ENCODE results near the gene RHBDD2.
"Not testable (repeated sequence)": the region's sequence is repeated elsewhere in the genome, so short reads cannot be mapped to it uniquely, and the experiment has no call there.

The RHBDD2 gene

GRCh38 chr7:75866489-75867389 is 12.1 kb upstream of the RHBDD2 start:
- DNase-seq = no peak

GRCh38 chr7:75867390-75867717 is 11.5 kb upstream of the RHBDD2 start:
- no peak for DNase-seq

- no peak for DNase-seq
Measured at GRCh38 chr7:75868153-75868552, 10.7 kb upstream of the RHBDD2 start.

GRCh38 chr7:75869776-75870379 is 9.0 kb upstream of the RHBDD2 start:
- no peak for DNase-seq

GRCh38 chr7:75870557-75871161 is 8.2 kb upstream of the RHBDD2 start:
- no peak for DNase-seq

- no peak for DNase-seq
Measured at GRCh38 chr7:75872073-75872782, 6.6 kb upstream of the RHBDD2 start.

GRCh38 chr7:75874180-75874579 is 4.7 kb upstream of the RHBDD2 start:
- DNase-seq = not testable (repeated sequence)

GRCh38 chr7:75875113-75876080 is 3.4 kb upstream of the RHBDD2 start:
- DNase-seq = no peak

GRCh38 chr7:75876126-75876881 is 2.5 kb upstream of the RHBDD2 start:
- DNase-seq = no peak

GRCh38 chr7:75878312-75878768 is 494 bp upstream of the RHBDD2 start:
- no peak for DNase-seq

- no peak for DNase-seq
Measured at GRCh38 chr7:75879771-75880184, 944 bp downstream of the RHBDD2 start.

GRCh38 chr7:75880242-75880641 is 1.4 kb downstream of the RHBDD2 start:
- no peak for DNase-seq

- DNase-seq = no peak
Measured at GRCh38 chr7:75881436-75882095, 2.7 kb downstream of the RHBDD2 start.

- DNase-seq = not testable (repeated sequence)
Measured at GRCh38 chr7:75883265-75883824, 4.5 kb downstream of the RHBDD2 start.

GRCh38 chr7:75884476-75884875 is 5.6 kb downstream of the RHBDD2 start:
- DNase-seq = no peak

GRCh38 chr7:75885036-75885435 is 6.2 kb downstream of the RHBDD2 start:
- no peak for DNase-seq

GRCh38 chr7:75887669-75888369 is 9.0 kb downstream of the RHBDD2 start:
- no peak for DNase-seq

GRCh38 chr7:75888464-75889222 is 9.8 kb downstream of the RHBDD2 start:
- DNase-seq = no peak

Measured in GOT3 (cell line).